ENCODE results near the gene ARMCX1. TPM values are rescaled to one million over a fixed set of nuclear protein-coding genes. Genes with fewer than 3 reads are reported as not detected.
A peak's percentile ranks its signal among the peaks of the same experiment; 100 is the strongest.
"Not testable (repeated sequence)": the region's sequence is repeated elsewhere in the genome, so short reads cannot be mapped to it uniquely, and the experiment has no call there.

The ARMCX1 gene
- 0.82 and 1.1 TPM in 2 replicates for total RNA-seq

- no peaks in the 10 kb centered on the region for H3K9me3 Mint-ChIP-seq
- no peak within 1 kb of the TSS for H3K27ac Mint-ChIP-seq
- H3K4me1 Mint-ChIP-seq (ENCODE audit: low read depth) = peaks cover 4% of the 10 kb centered on the region
- intact Hi-C loops (cut with micrococcal nuclease) = loop anchor here (5.0 kb wide), 1 partner anchor 133 kb away; no protein-coding TSS in a partner anchor
- DNase-seq (ENCODE audit: low spot score) = no peak
- peak within 1 kb of the TSS; percentile 52 for H3K4me3 Mint-ChIP-seq (ENCODE audit: low read depth)
- no peaks in the 10 kb centered on the region for H3K36me3 Mint-ChIP-seq (ENCODE audit: low read depth)
- H3K27me3 Mint-ChIP-seq (ENCODE audit: low read depth) = peaks cover 14% of the 10 kb centered on the region
Measured at GRCh38 chrX:101550362-101550750, at the start of gene ARMCX1. Gene ARMCX1 (plus strand): TSS chrX:101550547. CDS start chrX:101552931, 2,384 bp downstream.

- H3K27ac Mint-ChIP-seq; H3K9me3 Mint-ChIP-seq; H3K4me1 Mint-ChIP-seq (ENCODE audit: low read depth); H3K27me3 Mint-ChIP-seq (ENCODE audit: low read depth); H3K36me3 Mint-ChIP-seq (ENCODE audit: low read depth); DNase-seq (ENCODE audit: low spot score); H3K4me3 Mint-ChIP-seq (ENCODE audit: low read depth); intact Hi-C loops (cut with micrococcal nuclease): not testable (repeated sequence)
Measured at GRCh38 chrX:101502929-101503328, 47.4 kb upstream of the ARMCX1 start.

- Mint-ChIP-seq H3K9me3 (no peaks in the 10 kb centered on the region), H3K27me3 (ENCODE audit: low read depth) (no peaks in the 10 kb centered on the region), H3K4me1 (ENCODE audit: low read depth) (no peaks in the 10 kb centered on the region), H3K27ac (no peak overlapping the region), H3K4me3 (ENCODE audit: low read depth) (no peak overlapping the region), H3K36me3 (ENCODE audit: low read depth) (no peaks in the 10 kb centered on the region)
- no peak for DNase-seq (ENCODE audit: low spot score)
- intact Hi-C loops (cut with micrococcal nuclease) = no loop called here
Measured at GRCh38 chrX:101507372-101507771, 43.0 kb upstream of the ARMCX1 start.

- no peaks in the 10 kb centered on the region for H3K27me3 Mint-ChIP-seq (ENCODE audit: low read depth)
- no peak overlapping the region for H3K27ac Mint-ChIP-seq
- no peaks in the 10 kb centered on the region for H3K9me3 Mint-ChIP-seq
- intact Hi-C loops (cut with micrococcal nuclease) = no loop called here
- no peaks in the 10 kb centered on the region for H3K36me3 Mint-ChIP-seq (ENCODE audit: low read depth)
- DNase-seq (ENCODE audit: low spot score) = no peak
- no peak overlapping the region for H3K4me3 Mint-ChIP-seq (ENCODE audit: low read depth)
- H3K4me1 Mint-ChIP-seq (ENCODE audit: low read depth) = no peaks in the 10 kb centered on the region
Measured at GRCh38 chrX:101507986-101508385, 42.4 kb upstream of the ARMCX1 start.

- H3K36me3 Mint-ChIP-seq (ENCODE audit: low read depth) = no peaks in the 10 kb centered on the region
- no peaks in the 10 kb centered on the region for H3K4me1 Mint-ChIP-seq (ENCODE audit: low read depth)
- H3K27me3 Mint-ChIP-seq (ENCODE audit: low read depth) = no peaks in the 10 kb centered on the region
- H3K4me3 Mint-ChIP-seq (ENCODE audit: low read depth) = no peak overlapping the region
- DNase-seq (ENCODE audit: low spot score) = no peak
- H3K27ac Mint-ChIP-seq = no peak overlapping the region
- H3K9me3 Mint-ChIP-seq = no peaks in the 10 kb centered on the region
- intact Hi-C loops (cut with micrococcal nuclease) = no loop called here
Measured at GRCh38 chrX:101530944-101531343, 19.4 kb upstream of the ARMCX1 start.

- no peaks in the 10 kb centered on the region for H3K27me3 Mint-ChIP-seq (ENCODE audit: low read depth)
Measured at GRCh38 chrX:101539116-101539515, 11.2 kb upstream of the ARMCX1 start.

GRCh38 chrX:101550751-101551379 lies 518 bp downstream of the ARMCX1 start:
- Mint-ChIP-seq H3K9me3 (no peaks in the 10 kb centered on the region), H3K27me3 (ENCODE audit: low read depth) (peaks cover 14% of the 10 kb centered on the region), H3K4me1 (ENCODE audit: low read depth) (peaks cover 4% of the 10 kb centered on the region), H3K27ac (no peak overlapping the region), H3K4me3 (ENCODE audit: low read depth) (peak overlapping the region; percentile 52), H3K36me3 (ENCODE audit: low read depth) (no peaks in the 10 kb centered on the region)
- intact Hi-C loops (cut with micrococcal nuclease) = loop anchor here (5.0 kb wide), 1 partner anchor 134 kb away; no protein-coding TSS in a partner anchor
- no peak for DNase-seq (ENCODE audit: low spot score)

More at GRCh38 chrX:101539116-101539515, 11.2 kb upstream of the ARMCX1 start:
- no peak overlapping the region for H3K27ac Mint-ChIP-seq
- H3K4me3 Mint-ChIP-seq (ENCODE audit: low read depth) = no peak overlapping the region
- no peaks in the 10 kb centered on the region for H3K36me3 Mint-ChIP-seq (ENCODE audit: low read depth)
- DNase-seq (ENCODE audit: low spot score) = no peak
- H3K4me1 Mint-ChIP-seq (ENCODE audit: low read depth) = no peaks in the 10 kb centered on the region
- intact Hi-C loops (cut with micrococcal nuclease) = no loop called here
- H3K9me3 Mint-ChIP-seq = no peaks in the 10 kb centered on the region

- Mint-ChIP-seq H3K36me3 (ENCODE audit: low read depth) (no peaks in the 10 kb centered on the region), H3K27me3 (ENCODE audit: low read depth) (peaks cover 14% of the 10 kb centered on the region), H3K9me3 (no peaks in the 10 kb centered on the region), H3K4me1 (ENCODE audit: low read depth) (peaks cover 4% of the 10 kb centered on the region), H3K4me3 (ENCODE audit: low read depth) (no peak overlapping the region), H3K27ac (no peak overlapping the region)
- DNase-seq (ENCODE audit: low spot score) = no peak
- intact Hi-C loops (cut with micrococcal nuclease) = loop anchor here (5.0 kb wide), 1 partner anchor 134 kb away; no protein-coding TSS in a partner anchor
Measured at GRCh38 chrX:101551380-101551767, 1.0 kb downstream of the ARMCX1 start.

GRCh38 chrX:101552714-101553113 lies 2.4 kb downstream of the ARMCX1 start:
- no peak for DNase-seq (ENCODE audit: low spot score)
- H3K4me3 Mint-ChIP-seq (ENCODE audit: low read depth) = no peak overlapping the region
- peaks cover 11% of the 10 kb centered on the region for H3K27me3 Mint-ChIP-seq (ENCODE audit: low read depth)
- intact Hi-C loops (cut with micrococcal nuclease) = loop anchor here (5.0 kb wide), 1 partner anchor 135 kb away; no protein-coding TSS in a partner anchor
- H3K4me1 Mint-ChIP-seq (ENCODE audit: low read depth) = peaks cover 4% of the 10 kb centered on the region
- H3K36me3 Mint-ChIP-seq (ENCODE audit: low read depth) = no peaks in the 10 kb centered on the region
- H3K9me3 Mint-ChIP-seq = no peaks in the 10 kb centered on the region
- H3K27ac Mint-ChIP-seq = no peak overlapping the region

- H3K36me3 Mint-ChIP-seq (ENCODE audit: low read depth) = no peaks in the 10 kb centered on the region
- intact Hi-C loops (cut with micrococcal nuclease) = no loop called here
- H3K4me1 Mint-ChIP-seq (ENCODE audit: low read depth) = no peaks in the 10 kb centered on the region
- H3K4me3 Mint-ChIP-seq (ENCODE audit: low read depth) = no peak overlapping the region
- no peaks in the 10 kb centered on the region for H3K27me3 Mint-ChIP-seq (ENCODE audit: low read depth)
- no peaks in the 10 kb centered on the region for H3K9me3 Mint-ChIP-seq
- no peak for DNase-seq (ENCODE audit: low spot score)
- H3K27ac Mint-ChIP-seq = no peak overlapping the region
Measured at GRCh38 chrX:101564651-101565050, 14.3 kb downstream of the ARMCX1 start.

- H3K9me3 Mint-ChIP-seq = no peaks in the 10 kb centered on the region
- peaks cover 8% of the 10 kb centered on the region for H3K27me3 Mint-ChIP-seq (ENCODE audit: low read depth)
- no peak overlapping the region for H3K27ac Mint-ChIP-seq
- H3K4me3 Mint-ChIP-seq (ENCODE audit: low read depth) = no peak overlapping the region
- DNase-seq (ENCODE audit: low spot score) = no peak
- no peaks in the 10 kb centered on the region for H3K4me1 Mint-ChIP-seq (ENCODE audit: low read depth)
- intact Hi-C loops (cut with micrococcal nuclease) = loop anchor here (5.0 kb wide), 4 partner anchors 161 to 491 kb away; no protein-coding TSS in a partner anchor
- no peaks in the 10 kb centered on the region for H3K36me3 Mint-ChIP-seq (ENCODE audit: low read depth)
Measured at GRCh38 chrX:101595739-101596419, 45.5 kb downstream of the ARMCX1 start.

- not testable (repeated sequence) for H3K36me3 Mint-ChIP-seq (ENCODE audit: low read depth); H3K27ac Mint-ChIP-seq; H3K27me3 Mint-ChIP-seq (ENCODE audit: low read depth); H3K9me3 Mint-ChIP-seq; DNase-seq (ENCODE audit: low spot score); H3K4me1 Mint-ChIP-seq (ENCODE audit: low read depth); H3K4me3 Mint-ChIP-seq (ENCODE audit: low read depth)
- intact Hi-C loops (cut with micrococcal nuclease) = loop anchor here (5.0 kb wide), 4 partner anchors 158 to 488 kb away; no protein-coding TSS in a partner anchor
Measured at GRCh38 chrX:101599592-101599991, 49.2 kb downstream of the ARMCX1 start.

GRCh38 chrX:101602077-101602476 lies 51.7 kb downstream of the ARMCX1 start:
- Mint-ChIP-seq H3K9me3 (no peaks in the 10 kb centered on the region), H3K27me3 (ENCODE audit: low read depth) (peaks cover 14% of the 10 kb centered on the region), H3K4me3 (ENCODE audit: low read depth) (no peak overlapping the region), H3K4me1 (ENCODE audit: low read depth) (no peaks in the 10 kb centered on the region), H3K36me3 (ENCODE audit: low read depth) (no peaks in the 10 kb centered on the region), H3K27ac (no peak overlapping the region)
- no peak for DNase-seq (ENCODE audit: low spot score)
- intact Hi-C loops (cut with micrococcal nuclease) = no loop called here

Measured in activated T-helper 2 cell treated with anti-CD3 and anti-CD28 coated beads, Interferon-gamma antibody, Interleukin-2, Interleukin-4, amounts not matched to agents 10 μg/mL and 5 μg/mL and 100 μg/mL, durations not matched to agents 14 hours and 24 hours and 36 hours (primary cell).